ENCODE results near the gene PTPRT. TPM values are rescaled to one million over a fixed set of nuclear protein-coding genes. Genes with fewer than 3 reads are reported as not detected.

Gene PTPRT
- total RNA-seq, 1 donor, result 0.72 TPM

DNA sequence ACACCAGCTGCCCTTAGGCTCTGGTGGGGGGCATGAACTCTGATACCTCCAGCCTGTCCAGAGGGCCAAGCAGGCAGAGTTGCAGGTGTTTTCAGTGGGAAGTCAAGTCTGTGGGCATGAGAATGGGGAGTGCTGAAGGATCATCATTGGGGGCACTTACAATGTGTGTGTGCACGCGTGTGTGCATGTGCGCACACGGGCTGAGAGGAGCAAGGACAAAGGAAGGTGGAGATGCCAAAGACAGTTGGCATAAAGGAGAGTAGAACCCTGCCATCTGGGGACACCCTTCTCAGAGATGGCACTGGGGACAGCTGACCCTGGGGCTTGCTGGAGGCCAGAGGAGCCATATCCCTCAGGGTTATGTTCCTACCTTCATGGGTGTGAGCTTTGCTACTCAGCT, 1163.1 kb downstream of the PTPRT start:
- DNase-seq (ENCODE audit: low read depth), result no peak
- no peak overlapping the region for H3K4me3 ChIP-seq (ENCODE audit: low read depth, low read length)
- TF ChIP-seq, protein P1, sequence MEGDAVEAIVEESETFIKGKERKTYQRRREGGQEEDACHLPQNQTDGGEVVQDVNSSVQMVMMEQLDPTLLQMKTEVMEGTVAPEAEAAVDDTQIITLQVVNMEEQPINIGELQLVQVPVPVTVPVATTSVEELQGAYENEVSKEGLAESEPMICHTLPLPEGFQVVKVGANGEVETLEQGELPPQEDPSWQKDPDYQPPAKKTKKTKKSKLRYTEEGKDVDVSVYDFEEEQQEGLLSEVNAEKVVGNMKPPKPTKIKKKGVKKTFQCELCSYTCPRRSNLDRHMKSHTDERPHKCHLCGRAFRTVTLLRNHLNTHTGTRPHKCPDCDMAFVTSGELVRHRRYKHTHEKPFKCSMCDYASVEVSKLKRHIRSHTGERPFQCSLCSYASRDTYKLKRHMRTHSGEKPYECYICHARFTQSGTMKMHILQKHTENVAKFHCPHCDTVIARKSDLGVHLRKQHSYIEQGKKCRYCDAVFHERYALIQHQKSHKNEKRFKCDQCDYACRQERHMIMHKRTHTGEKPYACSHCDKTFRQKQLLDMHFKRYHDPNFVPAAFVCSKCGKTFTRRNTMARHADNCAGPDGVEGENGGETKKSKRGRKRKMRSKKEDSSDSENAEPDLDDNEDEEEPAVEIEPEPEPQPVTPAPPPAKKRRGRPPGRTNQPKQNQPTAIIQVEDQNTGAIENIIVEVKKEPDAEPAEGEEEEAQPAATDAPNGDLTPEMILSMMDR (IDR thresholded peaks at IDR 0.05; ENCODE audit: insufficient read depth, low read length), result no peak

DNA sequence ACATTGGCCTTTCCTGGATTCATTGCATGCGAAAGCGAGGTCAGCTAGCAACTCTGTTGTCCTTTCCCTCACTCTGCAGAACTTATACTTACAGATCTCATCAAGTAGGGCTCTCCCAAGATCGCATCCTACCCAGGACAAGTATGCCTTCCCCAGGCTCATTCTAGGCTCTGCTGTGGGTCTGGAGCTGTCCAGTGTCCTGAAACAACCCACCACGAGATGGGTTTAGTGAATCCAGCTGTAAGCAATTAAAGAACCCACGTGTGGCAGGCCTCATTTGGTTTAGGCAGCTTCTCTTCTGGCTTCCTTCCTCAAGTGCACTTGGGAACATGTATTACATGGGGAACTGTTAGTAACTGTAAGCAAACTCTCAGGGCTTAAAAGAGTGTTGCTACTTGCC, 1165.1 kb downstream of the PTPRT start:
- H3K4me3 ChIP-seq (ENCODE audit: low read depth, low read length), result no peak overlapping the region
- no peak for DNase-seq (ENCODE audit: low read depth)
- TF ChIP-seq, protein P1 (IDR thresholded peaks at IDR 0.05; ENCODE audit: insufficient read depth, low read length), result no peak

Small RNA genes lying within 50 kb of the gene (small RNA-seq; reads per million reads assigned to genes)
- not detected for gene RN7SKP100
